GM19025 (cell line): ENCODE data around the gene RAD23B.

ENCODE experiments used
- ATAC-seq: cut with Tn5 transposase; IDR thresholded peaks from one replicate; pipeline ENCODE4 v1.9.1; 2021; ENCODE audit warnings: mild to moderate bottlenecking, low read depth, moderate library complexity; ENCODE audit not compliant: unreplicated experiment

RAD23B gene

GRCh38 chr9:107367727-107368502 is 84.8 kb downstream of the RAD23B start:
- ATAC-seq = no peak

- no peak for ATAC-seq
Observed at GRCh38 chr9:107368696-107369095, 85.6 kb downstream of the RAD23B start.

- no peak for ATAC-seq
Observed at GRCh38 chr9:107373809-107374208, 90.7 kb downstream of the RAD23B start.

- no peak for ATAC-seq
Observed at GRCh38 chr9:107375001-107375400, 91.9 kb downstream of the RAD23B start.

- ATAC-seq = no peak
Observed at GRCh38 chr9:107375651-107376369, 92.7 kb downstream of the RAD23B start.

GRCh38 chr9:107378006-107378405 is 94.9 kb downstream of the RAD23B start:
- no peak for ATAC-seq
